NCI-H2081 treated with DMSO at 0.1 percent for 48 hours (cell line): ENCODE measurements around the gene PHPT1.
"Not testable (repeated sequence)": the region's sequence is repeated elsewhere in the genome, so short reads cannot be mapped to it uniquely, and the experiment has no call there.

Source experiments
- DNase-seq: peaks from one replicate; lab custom pipeline; 2025; lab: John Stamatoyannopoulos, UW

The PHPT1 gene

DNA sequence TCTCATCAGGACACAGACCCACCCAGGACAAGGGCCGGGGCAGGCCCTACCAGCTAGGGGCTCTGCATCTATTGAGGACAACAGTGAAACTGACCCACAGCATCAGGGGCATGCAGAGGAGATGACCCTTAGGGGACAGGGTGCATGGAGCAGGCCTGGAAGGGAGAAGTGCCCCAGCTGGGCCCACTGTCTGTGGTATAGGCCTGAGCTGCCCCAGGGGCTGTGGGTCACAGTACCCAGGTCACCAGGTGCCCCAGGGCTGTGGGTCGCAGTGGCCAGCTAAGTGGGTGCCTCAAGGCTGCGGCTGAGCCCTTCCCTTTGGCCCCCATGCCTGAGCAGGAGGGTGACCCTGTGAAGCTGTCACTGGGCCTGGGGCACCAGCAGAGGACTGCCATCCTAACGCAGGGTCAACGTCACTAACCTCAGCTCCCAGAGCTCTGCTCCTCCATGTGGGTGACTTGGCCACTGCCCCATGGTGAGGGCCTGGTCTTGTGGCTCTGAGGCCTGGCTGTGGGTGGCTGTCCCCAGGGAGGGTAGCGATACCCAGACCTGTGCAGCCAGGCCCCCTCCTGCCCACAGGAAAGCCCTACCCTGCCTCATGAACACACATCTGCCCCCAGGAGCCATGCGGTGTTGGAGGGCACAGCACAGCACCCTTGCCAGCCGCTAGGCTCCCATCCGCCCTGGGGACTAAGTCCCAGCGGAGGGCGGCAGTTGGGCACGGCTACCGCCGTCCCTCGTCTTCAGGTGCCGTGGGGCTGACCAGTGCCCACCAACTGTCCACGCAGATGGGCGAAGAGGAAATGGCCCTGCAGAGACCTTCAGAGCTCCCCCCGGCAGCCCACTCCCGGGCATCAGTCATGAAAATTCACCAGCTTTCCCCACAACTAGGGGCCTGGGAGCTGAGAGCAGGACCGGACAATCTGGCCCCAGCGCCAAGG, 12.0 kb downstream of the PHPT1 start:
- DNase-seq: no peak

DNA sequence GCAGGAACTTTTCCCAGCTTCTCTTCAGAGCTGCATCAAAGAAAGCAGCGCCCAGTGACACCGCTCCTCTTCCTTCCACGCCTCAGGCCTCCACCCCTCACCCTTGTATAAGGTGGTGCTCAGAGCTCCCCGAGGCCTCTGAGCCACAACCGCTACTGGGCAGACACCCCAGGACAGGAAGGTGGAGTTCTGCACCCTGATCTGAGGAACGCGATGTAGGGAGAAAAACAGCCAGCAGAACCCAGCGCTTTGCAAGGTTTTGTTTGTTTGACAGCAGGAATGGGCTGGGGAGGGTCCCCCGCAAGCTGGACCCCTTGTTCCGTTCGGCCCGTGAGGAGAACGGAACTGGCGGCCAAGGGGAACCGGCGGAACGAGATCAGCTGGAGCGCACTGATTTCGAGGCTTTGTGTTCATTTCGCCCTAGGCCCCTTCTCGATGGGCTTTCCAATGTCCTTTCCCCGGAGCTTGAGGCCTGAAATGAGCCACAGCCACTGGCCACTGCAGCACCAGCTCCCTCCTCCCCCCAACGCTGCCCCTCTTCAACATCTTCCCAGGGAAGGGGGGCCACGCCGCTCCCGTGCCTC, 12.8 kb downstream of the PHPT1 start:
- DNase-seq: no peak

DNA sequence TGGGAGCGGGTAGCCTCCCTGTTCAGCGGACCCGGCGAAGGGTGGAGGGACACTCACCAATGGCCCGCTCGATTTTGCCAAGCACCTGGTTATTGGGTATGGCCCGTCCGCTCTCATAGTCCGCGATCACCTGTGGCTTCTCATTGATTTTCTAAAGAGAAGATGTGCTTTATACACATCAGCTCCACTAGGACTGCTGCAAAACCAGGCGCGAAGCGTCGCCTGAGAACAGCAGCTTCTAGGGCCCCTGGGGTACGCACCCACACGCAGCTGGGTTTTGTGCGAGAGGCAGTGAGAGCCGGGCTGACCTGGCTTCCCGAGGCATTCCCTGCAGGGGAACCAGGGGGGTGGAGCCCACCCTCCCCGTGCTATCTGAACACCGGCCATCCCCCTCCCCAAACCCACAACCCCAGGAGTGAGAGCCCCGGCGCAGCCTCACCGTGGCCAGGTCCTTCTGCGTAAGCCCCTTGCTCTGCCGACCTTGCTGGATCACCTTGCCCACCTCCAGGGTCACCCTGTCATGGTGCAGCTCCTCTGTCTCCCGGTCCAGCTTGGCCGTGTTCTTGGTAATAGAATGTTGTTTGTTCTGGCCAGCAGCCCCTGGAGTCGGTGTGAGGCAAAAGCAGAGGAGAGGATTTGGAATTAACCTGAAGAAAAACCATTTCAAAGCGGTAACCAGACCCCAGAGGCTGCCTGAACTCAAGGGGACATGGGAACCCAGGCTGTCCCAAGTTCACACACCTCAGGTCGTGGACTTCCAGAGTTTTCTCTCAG, 13.8 kb downstream of the PHPT1 start:
- no peak for DNase-seq

DNA sequence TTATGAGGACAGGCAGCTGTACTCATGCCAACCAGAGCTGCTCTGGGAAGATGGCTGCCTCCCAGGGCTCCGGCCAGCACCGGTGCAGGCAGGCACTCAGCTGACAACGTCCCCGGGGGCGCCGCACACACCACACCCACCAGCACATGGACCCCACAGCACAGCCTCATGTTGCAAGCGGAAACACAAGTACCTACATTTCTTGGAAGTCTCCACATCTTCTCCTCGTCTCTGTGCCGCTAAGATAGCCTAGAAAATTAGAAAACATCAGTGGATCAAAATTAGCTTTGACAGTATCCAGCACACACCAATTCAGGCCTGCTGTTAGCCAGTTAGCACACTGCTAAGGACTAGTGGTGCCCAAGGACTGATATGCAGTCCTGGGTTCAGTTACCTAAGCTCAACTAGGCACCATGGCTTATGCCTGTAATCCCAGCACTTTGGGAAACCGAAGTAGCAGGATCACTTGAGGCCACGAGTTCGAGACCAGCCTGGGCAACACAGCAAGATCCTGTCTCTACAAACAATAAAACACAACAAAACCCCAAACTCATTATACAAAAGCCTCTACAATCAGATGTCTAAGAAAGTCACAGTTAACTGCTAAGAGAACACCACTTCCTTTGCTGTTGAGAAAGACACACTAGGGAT, 14.5 kb downstream of the PHPT1 start:
- DNase-seq: no peak

DNA sequence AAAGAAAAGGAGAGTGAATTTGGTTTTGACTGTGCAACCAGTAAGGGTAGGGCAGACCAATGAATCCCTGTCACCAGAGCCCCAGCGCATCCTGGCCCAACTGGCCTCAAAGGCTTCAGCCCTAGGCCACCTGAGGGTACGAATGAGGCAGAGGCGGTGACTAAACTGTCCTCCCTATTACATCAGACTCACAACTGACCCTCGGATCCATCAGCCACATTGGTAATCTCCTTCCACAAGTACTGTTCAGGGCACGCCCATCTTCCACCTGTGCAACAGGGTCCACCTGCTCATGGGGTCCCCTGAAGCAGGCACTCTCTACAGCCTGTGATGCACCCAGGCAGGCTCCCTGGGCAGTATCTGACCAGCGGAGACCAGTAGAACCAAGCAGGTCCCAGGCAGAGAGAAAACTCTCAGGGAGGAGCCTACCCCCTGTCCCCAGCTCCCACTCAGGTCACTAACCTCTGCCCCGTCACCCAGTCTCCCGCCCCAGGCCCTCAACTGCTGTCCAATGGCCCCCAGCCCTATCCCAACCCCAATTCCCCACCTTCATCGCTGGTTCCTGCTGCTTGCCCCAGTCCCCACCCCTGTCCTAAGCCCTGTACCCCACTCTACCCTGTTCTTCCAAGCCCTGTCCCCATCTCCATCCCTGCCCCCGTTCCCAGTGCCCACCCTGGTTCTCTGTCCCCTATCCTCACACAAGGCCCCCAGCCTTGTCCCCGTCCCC, 16.0 kb downstream of the PHPT1 start:
- no peak for DNase-seq

DNA sequence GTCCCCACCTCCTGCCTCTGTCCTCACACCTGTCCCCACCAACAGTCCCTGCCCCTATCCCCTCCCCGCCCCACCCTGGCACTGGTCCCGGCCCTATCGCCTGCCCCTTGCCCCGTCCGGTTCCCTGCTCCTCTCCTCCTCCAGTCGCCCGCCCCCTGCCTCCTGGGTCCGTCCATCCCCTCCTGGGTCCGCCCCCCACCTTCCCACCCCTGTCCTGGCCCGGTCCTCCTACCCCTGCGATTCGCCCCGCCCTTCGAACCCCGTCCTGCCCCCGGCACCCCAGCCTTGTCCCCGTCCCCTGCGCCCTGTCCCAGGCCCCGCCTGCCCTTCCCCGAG, 16.5 kb downstream of the PHPT1 start:
- DNase-seq: no peak

DNA sequence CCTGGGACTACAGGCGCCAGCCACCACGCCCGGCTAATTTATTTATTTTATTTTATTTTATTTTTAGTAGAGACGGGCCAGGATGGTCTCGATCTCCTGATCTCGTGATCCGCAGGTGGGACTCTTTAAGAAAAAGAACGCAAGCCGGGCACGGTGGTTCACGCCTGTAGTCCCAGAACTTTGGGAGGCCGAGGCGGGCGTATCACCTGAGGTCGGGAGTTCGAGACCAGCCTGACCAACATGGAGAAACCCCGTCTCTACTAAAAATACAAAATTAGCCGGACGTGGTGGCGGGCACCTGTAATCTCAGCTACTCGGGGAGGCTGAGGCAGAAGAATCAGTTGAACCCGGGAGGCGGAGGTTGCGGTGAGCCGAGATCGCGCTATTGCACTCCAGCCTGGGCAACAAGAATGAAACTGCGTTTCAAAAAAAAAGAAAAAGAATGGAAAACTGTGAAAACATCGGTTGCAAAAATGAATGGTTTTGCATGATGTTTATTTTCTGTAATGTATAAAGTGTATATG, 17.8 kb downstream of the PHPT1 start:
- not testable (repeated sequence) for DNase-seq

DNA sequence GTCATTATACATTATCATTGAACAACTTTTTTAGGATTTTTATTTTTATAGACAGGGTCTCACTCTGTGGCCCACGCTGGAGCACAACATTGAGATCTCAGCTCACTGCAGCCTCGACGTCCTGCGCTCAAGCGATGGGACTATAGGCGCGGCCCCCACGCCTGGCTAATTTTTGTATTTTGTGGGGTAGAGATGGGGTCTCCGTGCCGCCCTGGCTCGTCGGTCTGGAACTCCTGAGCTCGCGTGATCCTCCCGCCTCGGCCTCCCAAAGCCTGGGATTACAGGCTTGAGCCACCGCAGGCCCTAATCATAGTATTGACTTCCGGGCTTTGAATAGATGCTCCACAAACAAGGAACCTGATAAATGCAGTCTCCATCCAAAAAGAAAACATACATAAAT, 18.3 kb downstream of the PHPT1 start:
- DNase-seq: no peak

DNA sequence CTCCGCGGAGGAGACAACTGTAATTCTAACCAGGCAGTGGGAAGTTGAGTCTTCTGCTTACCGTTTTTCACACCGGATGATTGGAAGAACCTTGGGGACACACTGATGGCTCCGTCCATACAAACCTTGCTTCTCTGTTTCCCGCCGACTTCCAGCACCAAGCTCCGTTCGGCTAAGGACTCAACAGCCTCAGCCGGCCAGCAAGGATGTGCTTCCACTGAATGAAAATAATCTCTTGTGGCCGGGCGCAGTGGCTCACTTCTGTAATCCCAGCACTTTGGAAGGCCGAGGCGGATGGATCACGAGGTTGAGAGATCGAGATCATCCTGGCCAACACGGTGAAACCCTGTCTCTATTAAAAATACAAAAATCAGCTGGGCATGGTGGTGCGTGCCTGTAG, 18.7 kb downstream of the PHPT1 start:
- no peak for DNase-seq

DNA sequence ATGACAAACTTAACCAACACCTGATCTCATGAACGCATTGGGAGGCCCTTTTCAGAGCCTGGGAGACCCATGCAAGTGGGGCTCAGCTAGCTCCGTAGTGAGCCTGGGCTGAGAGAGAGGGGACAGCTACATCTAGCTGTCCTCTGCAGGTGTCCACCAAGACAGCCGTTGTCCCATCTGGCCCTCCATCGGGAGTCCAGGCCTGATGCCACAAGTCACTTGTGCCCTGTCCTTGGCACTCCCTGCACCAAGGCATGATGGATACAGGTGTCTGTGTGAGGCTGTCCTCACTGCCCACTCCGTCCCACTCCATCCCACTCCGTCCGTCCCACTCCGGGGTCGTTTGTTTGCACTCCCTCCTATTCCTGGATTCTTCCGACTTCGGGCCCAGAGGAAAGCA, 19.4 kb downstream of the PHPT1 start:
- DNase-seq: no peak

DNA sequence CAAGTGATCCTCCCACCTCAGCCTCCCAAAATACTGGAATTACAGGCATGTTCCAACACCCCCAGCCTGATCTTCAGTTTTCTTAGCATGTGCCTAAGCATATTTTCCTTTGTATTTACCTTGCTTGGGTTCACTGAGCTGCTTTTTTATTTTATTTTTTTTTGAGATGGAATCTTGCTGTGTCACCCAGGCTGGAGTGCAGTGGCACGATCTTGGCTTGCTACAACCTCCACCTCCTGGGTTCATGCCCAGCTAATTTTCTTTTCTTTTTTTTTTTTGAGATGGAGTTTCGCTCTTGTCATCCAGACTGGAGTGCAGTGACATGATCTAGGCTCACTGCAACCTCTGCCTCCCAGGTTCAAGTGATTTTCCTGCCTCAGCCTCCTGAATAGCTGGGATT, 20.4 kb downstream of the PHPT1 start:
- DNase-seq: not testable (repeated sequence)

DNA sequence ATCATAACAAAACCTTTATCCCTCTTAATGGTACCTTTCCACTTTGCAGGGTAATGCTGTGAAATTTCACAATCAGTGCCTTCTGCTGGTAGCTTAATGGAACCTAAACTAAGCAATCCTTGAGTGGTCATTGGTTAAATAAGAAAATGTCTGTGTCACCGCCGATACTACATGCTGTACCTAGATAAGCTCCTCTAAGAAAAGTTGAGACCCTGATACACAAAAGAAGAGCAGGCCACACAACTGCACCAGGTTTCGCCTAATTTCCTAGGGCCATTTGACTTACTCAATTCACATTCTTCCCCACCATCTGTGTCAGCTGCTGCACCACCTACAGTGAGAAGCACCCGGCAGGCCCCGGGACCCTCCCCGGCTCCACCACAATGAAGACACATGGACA, 25.9 kb downstream of the PHPT1 start:
- DNase-seq: no peak

DNA sequence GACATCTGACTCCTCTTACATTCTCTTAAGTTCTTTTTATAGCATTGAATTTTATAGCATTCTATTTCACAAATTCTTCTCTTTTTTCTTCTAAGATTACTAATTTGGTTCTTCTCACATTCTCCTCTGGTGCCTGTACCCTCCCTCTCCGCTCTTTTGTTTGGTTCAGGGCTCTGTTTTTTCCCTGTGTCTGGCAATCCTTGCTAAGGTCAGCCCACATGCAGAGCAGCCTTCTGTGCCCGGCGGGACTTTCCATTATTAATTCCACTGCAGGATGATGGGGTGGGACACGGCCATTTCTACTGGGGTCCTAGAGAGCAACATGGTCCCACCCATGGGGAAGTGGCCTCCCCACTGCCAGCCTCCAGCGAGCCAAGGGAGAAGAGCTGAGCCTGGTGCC, 27.3 kb downstream of the PHPT1 start:
- DNase-seq: no peak

DNA sequence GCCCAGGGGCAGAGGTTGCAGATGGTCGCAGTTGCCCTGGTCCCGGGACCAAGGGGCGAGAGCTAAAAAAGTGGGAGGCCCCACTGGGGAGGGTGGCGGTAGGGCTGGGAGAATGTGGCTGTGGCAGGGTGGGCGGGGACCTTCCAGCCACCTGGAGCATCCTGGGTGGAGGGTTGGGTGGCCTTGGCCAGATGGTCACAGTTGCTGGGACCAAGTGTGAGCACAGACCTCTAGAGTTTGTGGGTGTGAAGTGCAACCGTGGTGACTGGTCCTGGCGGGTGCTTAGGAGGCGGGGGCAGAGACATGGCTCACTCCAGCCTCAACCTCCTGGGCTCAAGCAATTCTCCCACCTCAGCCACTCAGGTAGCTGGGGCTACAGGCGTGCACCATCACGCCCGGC, 31.4 kb downstream of the PHPT1 start:
- DNase-seq: no peak

DNA sequence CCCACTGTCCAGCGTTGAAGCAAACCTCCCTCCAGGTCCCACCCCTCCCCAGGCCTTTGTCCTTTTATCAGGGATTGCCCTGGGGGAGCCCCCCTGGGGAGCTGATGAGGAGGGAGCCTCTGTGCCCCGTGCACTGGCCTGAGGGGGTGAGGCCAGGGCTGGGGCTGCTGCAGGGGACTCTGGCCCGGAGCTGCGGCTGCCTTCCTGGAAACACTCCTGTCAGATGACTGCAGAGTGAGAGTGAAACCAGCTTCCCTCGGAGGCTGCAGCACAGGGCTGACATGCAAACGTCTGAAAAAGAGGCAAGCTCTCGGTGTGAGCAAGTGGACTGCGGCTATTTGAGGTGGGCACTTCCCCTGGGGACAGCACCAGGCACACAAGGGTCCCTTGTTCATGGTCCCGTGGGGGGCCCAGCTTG, 32.5 kb downstream of the PHPT1 start:
- no peak for DNase-seq

DNA sequence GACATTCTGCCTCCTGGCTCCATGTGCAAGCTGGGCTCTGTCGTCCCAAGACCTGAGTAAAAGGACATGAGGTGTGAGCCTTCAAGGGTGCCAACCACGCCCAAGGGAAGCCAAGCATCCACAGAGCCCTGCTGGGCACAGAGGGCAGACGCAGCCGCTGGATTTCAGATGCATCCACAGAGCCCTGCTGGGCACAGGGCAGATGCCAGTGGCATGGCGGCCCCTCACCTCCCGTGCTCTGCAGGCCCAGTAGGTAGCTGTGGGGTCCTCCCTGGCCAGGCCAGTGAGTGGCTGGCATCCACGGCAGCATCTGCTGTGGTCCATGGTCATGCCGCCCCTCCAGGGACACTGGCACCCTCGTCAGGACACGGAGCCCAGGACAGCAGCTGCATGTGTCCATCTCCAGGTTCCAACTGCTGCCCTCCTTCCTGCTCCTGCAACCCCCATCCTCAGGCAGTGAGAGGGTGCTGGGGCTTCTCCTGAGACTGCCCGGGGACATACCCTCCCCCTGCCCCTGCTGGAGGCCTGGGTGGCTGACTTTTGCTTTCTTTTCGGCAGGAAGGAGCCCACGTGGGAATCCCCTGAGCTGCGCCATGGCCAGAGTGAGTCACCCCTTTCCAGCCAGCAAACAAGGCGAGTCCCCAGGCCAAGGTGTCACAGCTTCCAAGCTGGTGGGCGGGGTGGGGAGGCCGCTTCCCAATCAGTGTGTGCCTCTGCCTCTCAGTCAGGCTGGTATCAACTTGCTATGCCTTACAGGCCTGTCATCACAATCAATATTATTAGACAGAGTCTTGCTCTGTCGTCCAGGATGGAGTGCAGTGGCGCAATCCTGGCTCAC, 33.1 kb downstream of the PHPT1 start:
- DNase-seq: no peak

DNA sequence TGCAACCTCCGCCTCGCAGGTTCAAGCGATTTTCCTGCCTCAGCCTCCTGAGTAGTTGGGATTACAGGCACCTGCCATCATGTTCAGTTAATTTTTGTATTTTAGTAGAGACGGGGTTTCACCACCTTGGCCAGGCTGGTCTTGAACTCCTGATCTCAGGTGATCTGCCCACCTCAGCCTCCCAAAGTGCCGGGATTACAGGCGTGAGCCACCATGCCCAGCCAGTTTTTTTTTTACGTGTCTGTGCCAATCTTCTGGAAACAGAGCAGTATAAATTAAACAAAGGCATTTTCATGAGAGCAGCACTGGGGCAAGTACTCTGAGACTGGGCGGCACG, 33.7 kb downstream of the PHPT1 start:
- not testable (repeated sequence) for DNase-seq

DNA sequence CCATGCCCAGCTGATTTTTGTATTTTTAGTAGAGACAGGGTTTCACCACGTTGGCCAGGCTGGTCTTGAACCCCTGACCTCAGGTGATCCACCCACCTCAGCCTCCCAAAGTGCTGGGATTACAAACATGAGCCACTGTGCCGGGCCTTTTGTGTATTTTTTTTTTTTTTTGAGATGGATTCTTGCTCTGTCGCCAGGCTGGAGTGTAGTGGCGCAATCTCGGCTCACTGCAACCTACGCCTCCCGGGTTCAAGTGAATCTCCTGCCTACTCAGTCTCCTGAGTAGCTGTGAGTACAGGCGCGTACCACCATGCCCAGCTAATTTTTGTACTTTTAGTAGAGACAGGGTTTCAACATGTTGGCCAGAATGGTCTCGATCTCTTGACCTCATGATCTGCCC, 34.5 kb downstream of the PHPT1 start:
- not testable (repeated sequence) for DNase-seq

DNA sequence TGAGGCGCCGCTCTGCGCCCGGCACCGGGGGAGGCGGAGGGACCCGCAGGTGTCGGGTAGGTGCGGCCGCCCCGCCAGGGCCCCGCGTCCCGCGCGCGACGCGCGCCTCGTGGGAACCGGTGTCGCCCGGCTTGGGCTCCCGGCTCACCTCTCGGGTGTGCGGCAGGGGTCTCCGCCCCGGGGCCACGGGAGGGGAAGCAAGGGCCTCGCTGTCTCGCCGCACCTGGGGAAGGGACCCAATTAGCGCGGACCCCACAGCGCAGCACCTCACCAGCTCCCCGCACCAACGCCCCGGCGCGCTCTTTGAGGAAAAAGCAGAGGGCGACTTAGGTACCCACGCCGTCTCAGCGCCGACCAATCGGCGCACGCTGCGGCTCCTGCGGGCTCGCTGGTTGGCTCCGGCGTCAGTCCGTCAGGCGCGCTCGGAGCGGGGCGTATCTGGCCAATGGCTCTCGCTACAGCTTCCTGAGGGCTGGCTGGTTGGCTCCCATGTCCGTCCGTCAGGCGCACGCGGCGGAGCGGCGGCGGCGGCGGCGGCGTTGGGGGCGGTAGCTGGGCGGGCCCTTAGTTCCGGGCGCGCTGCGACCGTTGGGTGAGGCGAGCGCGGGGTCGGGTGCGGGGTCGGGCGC, 36.9 kb downstream of the PHPT1 start, which contains the start of gene TRAF2:
Gene TRAF2, plus strand, starts transcription at position 567 of the 629 bp plus-strand sequence. CDS start 12,225 bp downstream, outside the sequence.
- peak; percentile 73 for DNase-seq
